Smooth muscle cell (in vitro differentiated cells): ENCODE results near the gene GPC6. TPM values are rescaled to one million over a fixed set of nuclear protein-coding genes. Genes with fewer than 3 reads are reported as not detected.

ENCODE experiments used
- DNase-seq: peaks from one replicate; lab custom pipeline; 2025; ENCODE audit not compliant: unreplicated experiment; lab: John Stamatoyannopoulos, UW
- H2AFZ ChIP-seq: fragments of 200-600 bp; sonication (generic); 2 replicates; pipeline ENCODE4 v1.6.0; 2016; ENCODE audit warnings: antibody characterized with exemption, low read depth, mild to moderate bottlenecking
- H3F3A ChIP-seq: fragments of 200-600 bp; sonication (generic); 2 replicates; pipeline ENCODE4 v1.6.0; 2017; ENCODE audit warnings: antibody characterized with exemption, low read depth
- H3K27ac ChIP-seq: fragments of 200-600 bp; sonication (generic); 2 replicates; pipeline ENCODE4 v1.5.1; 2016; ENCODE audit warnings: low read depth, mild to moderate bottlenecking
- H3K27me3 ChIP-seq: fragments of 200-600 bp; sonication (generic); 2 replicates; pipeline ENCODE4 v1.6.1; 2016; ENCODE audit warnings: low read depth, mild to moderate bottlenecking
- H3K36me3 ChIP-seq: fragments of 200-600 bp; sonication (generic); 2 replicates; pipeline ENCODE4 v1.5.1; 2016; ENCODE audit warnings: low read depth
- H3K4me1 ChIP-seq: fragments of 200-600 bp; sonication (generic); 2 replicates; pipeline ENCODE4 v1.5.1; 2016; ENCODE audit warnings: low read depth
- H3K4me2 ChIP-seq: fragments of 200-600 bp; sonication (generic); 2 replicates; pipeline ENCODE4 v1.6.0; 2016; ENCODE audit warnings: mild to moderate bottlenecking
- H3K4me3 ChIP-seq: fragments of 200-600 bp; sonication (generic); 2 replicates; pipeline ENCODE4 v1.5.1; 2016; ENCODE audit warnings: mild to moderate bottlenecking
- H3K79me2 ChIP-seq: fragments of 200-600 bp; sonication (generic); 2 replicates; pipeline ENCODE4 v1.6.0; 2016; ENCODE audit warnings: low read depth, mild to moderate bottlenecking
- H3K9ac ChIP-seq: fragments of 200-600 bp; sonication (generic); 2 replicates; pipeline ENCODE4 v1.6.0; 2016; ENCODE audit warnings: low read depth
- H3K9me3 ChIP-seq: fragments of 200-600 bp; sonication (generic); replicated peaks from 2 replicates; pipeline ENCODE4 v1.5.1; 2016; ENCODE audit warnings: low read depth
- H4K20me1 ChIP-seq: fragments of 200-600 bp; sonication (generic); 2 replicates; pipeline ENCODE4 v1.6.0; 2016; ENCODE audit warnings: low read depth
- CTCF ChIP-seq: fragments of 200-600 bp; sonication (generic); IDR thresholded peaks from 2 replicates; pipeline ENCODE4 v1.5.1; 2017; ENCODE audit warnings: borderline replicate concordance, mild to moderate bottlenecking, antibody characterized with exemption; ENCODE audit not compliant: insufficient read depth, poor library complexity, severe bottlenecking
- WGBS: methylation state at CpG from one replicate; pipeline ENCODE4 v1.1.7; 2016; ENCODE audit warnings: low lambda C conversion rate; 5-methylcytosine and 5-hydroxymethylcytosine counted together
- polyA plus RNA-seq: library from polyadenylated mRNA; unstranded; fragments of >200 nt; fragmentation: Nextera tagmentation; extraction: Ambion mirVana; gene quantifications from 2 replicates; pipeline ENCODE4 v1.2.1, GENCODE V29; 2016
- total RNA-seq: library from RNA; depleted of rRNA; stranded (reverse); fragments of >200 nt; gene quantifications from 2 replicates; pipeline ENCODE4 v1.2.3, GENCODE V29; 2014

GPC6 gene
- total and polyA plus RNA-seq, 2 experiments from 2014 or later = 19.7 to 68.5 TPM

GRCh38 chr13:93872376-93872775, 645.8 kb downstream of the GPC6 start:
- no peaks in the 10 kb centered on the region for H3F3A ChIP-seq
- WGBS = 85% methylated on average over 2 of the region's 2 CpGs
- H3K36me3 ChIP-seq = no peaks in the 10 kb centered on the region
- no peak for DNase-seq
- no peak overlapping the region for H2AFZ ChIP-seq
- no peaks in the 10 kb centered on the region for H3K27me3 ChIP-seq
- H3K27ac ChIP-seq = no peak overlapping the region
- no peak overlapping the region for H3K4me2 ChIP-seq
- TF ChIP-seq CTCF = no peak
- H3K9ac ChIP-seq = no peak overlapping the region
- no peak overlapping the region for H3K4me3 ChIP-seq
- H3K9me3 ChIP-seq = no peaks in the 10 kb centered on the region
- H3K79me2 ChIP-seq = no peaks in the 10 kb centered on the region
- H3K4me1 ChIP-seq = no peaks in the 10 kb centered on the region
- H4K20me1 ChIP-seq = no peaks in the 10 kb centered on the region

- WGBS = 88% methylated on average over 2 of the region's 2 CpGs
- H3K27me3 ChIP-seq = no peaks in the 10 kb centered on the region
- H4K20me1 ChIP-seq = no peaks in the 10 kb centered on the region
- no peak overlapping the region for H3K9ac ChIP-seq
- DNase-seq = no peak
- H3K4me3 ChIP-seq = no peak overlapping the region
- no peak overlapping the region for H3K27ac ChIP-seq
- H3K79me2 ChIP-seq = no peaks in the 10 kb centered on the region
- TF ChIP-seq CTCF = no peak
- no peaks in the 10 kb centered on the region for H3K9me3 ChIP-seq
- no peak overlapping the region for H3K4me2 ChIP-seq
- no peaks in the 10 kb centered on the region for H3F3A ChIP-seq
- H3K36me3 ChIP-seq = no peaks in the 10 kb centered on the region
- no peak overlapping the region for H2AFZ ChIP-seq
- no peaks in the 10 kb centered on the region for H3K4me1 ChIP-seq
These were observed 646.3 kb downstream of the GPC6 start for GRCh38 chr13:93872786-93873347.

GRCh38 chr13:93875547-93875946, 648.9 kb downstream of the GPC6 start:
- no peaks in the 10 kb centered on the region for H3K79me2 ChIP-seq
- no peaks in the 10 kb centered on the region for H3K4me1 ChIP-seq
- TF ChIP-seq CTCF = no peak
- no peaks in the 10 kb centered on the region for H4K20me1 ChIP-seq
- no peaks in the 10 kb centered on the region for H3K27me3 ChIP-seq
- DNase-seq = no peak
- H3K9me3 ChIP-seq = no peaks in the 10 kb centered on the region
- no peak overlapping the region for H3K9ac ChIP-seq
- no peak overlapping the region for H3K4me2 ChIP-seq
- H3K4me3 ChIP-seq = no peak overlapping the region
- no peak overlapping the region for H3K27ac ChIP-seq
- H2AFZ ChIP-seq = no peak overlapping the region
- no peaks in the 10 kb centered on the region for H3F3A ChIP-seq
- no peaks in the 10 kb centered on the region for H3K36me3 ChIP-seq
- 98% methylated on average over 1 of the region's 1 CpG for WGBS

GRCh38 chr13:93876236-93876635, 649.6 kb downstream of the GPC6 start:
- no peak for DNase-seq
- H3K36me3 ChIP-seq = no peaks in the 10 kb centered on the region
- WGBS = 95% methylated on average over 3 of the region's 3 CpGs
- H2AFZ ChIP-seq = no peak overlapping the region
- peaks cover 5% of the 10 kb centered on the region for H3F3A ChIP-seq
- peaks cover 2% of the 10 kb centered on the region for H3K79me2 ChIP-seq
- no peaks in the 10 kb centered on the region for H3K27me3 ChIP-seq
- H3K4me3 ChIP-seq = no peak overlapping the region
- no peaks in the 10 kb centered on the region for H3K9me3 ChIP-seq
- no peak overlapping the region for H3K4me2 ChIP-seq
- no peak overlapping the region for H3K27ac ChIP-seq
- no peak for TF ChIP-seq CTCF
- no peaks in the 10 kb centered on the region for H3K4me1 ChIP-seq
- H4K20me1 ChIP-seq = no peaks in the 10 kb centered on the region
- no peak overlapping the region for H3K9ac ChIP-seq
